Lung (tissue), 12 donors: Measurements from ENCODE around the gene MYO19. TPM values are rescaled to one million over a fixed set of nuclear protein-coding genes. Genes with fewer than 3 reads are reported as not detected.

Experiments used
- ATAC-seq: fragments of 200-7000 bp; cut with Tn5 transposase; one replicate; pipeline ENCODE4 v1.9.1; 2020; ENCODE audit warnings: moderate number of reproducible peaks; ENCODE audit not compliant: insufficient read depth, low FRiP score
- DNase-seq, 3 donors: peaks; one replicate each; pipeline ENCODE4 v3.0.0-alpha.2; 2013 to 2017
- H3K27ac ChIP-seq, 2 donors: one replicate each; pipeline ENCODE4 v1.5.1; 2013; ENCODE audit warnings: mild to moderate bottlenecking in 2 of 2, moderate library complexity in 2 of 2, control low read depth in 1 of 2, inconsistent platforms in 1 of 2, low read depth in 1 of 2, low read length in 1 of 2
- H3K27me3 ChIP-seq, 3 donors: one replicate each; pipeline ENCODE4 v1.5.1; 2013; ENCODE audit warnings: low read length in 2 of 3; ENCODE audit not compliant: control insufficient read depth in 3 of 3, insufficient read depth in 3 of 3
- H3K36me3 ChIP-seq, 4 donors: one replicate each; pipeline ENCODE4 v1.5.1; 2013; ENCODE audit warnings: low read length in 4 of 4, mild to moderate bottlenecking in 1 of 4, moderate library complexity in 1 of 4; ENCODE audit not compliant: control insufficient read depth in 4 of 4, insufficient read depth in 4 of 4
- H3K4me1 ChIP-seq, 5 donors: one replicate each; pipeline ENCODE4 v1.5.1; 2013; ENCODE audit warnings: low read length in 5 of 5, mild to moderate bottlenecking in 2 of 5, moderate library complexity in 1 of 5; ENCODE audit not compliant: control insufficient read depth in 5 of 5, insufficient read depth in 5 of 5
- H3K4me3 ChIP-seq: one replicate; pipeline ENCODE4 v1.5.1; 2013; ENCODE audit warnings: mild to moderate bottlenecking, control low read depth, moderate library complexity
- H3K9ac ChIP-seq, 2 donors: one replicate each; pipeline ENCODE4 v1.5.1; 2013; ENCODE audit warnings: low read length in 2 of 2, control low read depth in 1 of 2; ENCODE audit not compliant: insufficient read depth in 1 of 2
- H3K9me3 ChIP-seq, 4 donors: one replicate each; pipeline ENCODE4 v1.5.1; 2013; ENCODE audit warnings: low read length in 3 of 4, mild to moderate bottlenecking in 1 of 4, moderate library complexity in 1 of 4; ENCODE audit not compliant: control insufficient read depth in 4 of 4, insufficient read depth in 3 of 4
- WGBS, 2 donors: extraction: QIAGEN DNeasy Blood & Tissue Kit; methylation state at CpG; one replicate each; pipeline ENCODE4 v1.1.7; 2013; 5-methylcytosine and 5-hydroxymethylcytosine counted together
- polyA plus RNA-seq, 2 donors: library from polyadenylated mRNA; stranded (reverse); fragments of 200-250 nt; gene quantifications; one replicate each; pipeline ENCODE4 v1.2.1, GENCODE V29; 2013
- total RNA-seq, 2 donors: library from RNA; depleted of rRNA in 1 of 2; stranded (reverse); fragments of >200 nt in 1 of 2; gene quantifications; one replicate each; pipeline ENCODE4 v1.2.1, GENCODE V29; 2014 to 2021
- TF ChIP-seq, protein P1 (sequence below): IDR thresholded peaks from 2 replicates; pipeline ENCODE4 v1.5.1; 2012; ENCODE audit warnings: mild to moderate bottlenecking; ENCODE audit errors: control extremely low read depth, extremely low read depth
- donor health status: control.
- donor health status: control.
- donor health status: Bipolar disorder and iron deficiency.
- donor health status: healthy.
- donor health status: DM: yes; HTN: yes; CAD: no.

MYO19 gene
- total and polyA plus RNA-seq, 4 donors = 26.5 to 66.6 (median 35.0) TPM

DNA sequence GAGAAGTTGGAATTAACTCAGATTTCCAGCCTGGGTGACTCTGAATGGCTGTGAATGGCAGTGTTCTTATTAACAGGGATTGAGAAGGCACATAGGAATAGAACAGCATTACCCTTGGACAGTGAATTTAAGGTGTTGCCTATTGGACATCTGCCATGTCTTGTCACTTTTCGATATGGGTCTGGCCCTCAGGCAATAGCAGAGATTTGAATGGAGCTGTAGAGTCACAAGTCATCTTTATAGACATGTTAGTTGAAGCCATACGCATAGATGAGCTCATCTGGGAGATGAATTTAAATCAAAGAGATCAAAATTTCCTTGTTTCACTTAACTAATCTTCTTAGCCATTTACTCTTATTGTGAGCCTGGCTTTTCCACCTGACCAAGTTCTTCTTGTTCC, 42.1 kb upstream of the MYO19 start:
- Histone ChIP-seq H3K9me3 (no peaks in the 10 kb centered on the region), H3K9ac (no peak overlapping the region), H3K27ac (no peak overlapping the region), H3K4me1 (peaks cover 0 to 4% (median 0%) of the 10 kb centered on the region in 5 donors), H3K4me3 (no peak overlapping the region), H3K27me3 (no peaks in the 10 kb centered on the region), H3K36me3 (peaks cover 22 to 41% (median 31%) of the 10 kb centered on the region in 4 donors)
- no peak for ATAC-seq
- TF ChIP-seq, protein P1, sequence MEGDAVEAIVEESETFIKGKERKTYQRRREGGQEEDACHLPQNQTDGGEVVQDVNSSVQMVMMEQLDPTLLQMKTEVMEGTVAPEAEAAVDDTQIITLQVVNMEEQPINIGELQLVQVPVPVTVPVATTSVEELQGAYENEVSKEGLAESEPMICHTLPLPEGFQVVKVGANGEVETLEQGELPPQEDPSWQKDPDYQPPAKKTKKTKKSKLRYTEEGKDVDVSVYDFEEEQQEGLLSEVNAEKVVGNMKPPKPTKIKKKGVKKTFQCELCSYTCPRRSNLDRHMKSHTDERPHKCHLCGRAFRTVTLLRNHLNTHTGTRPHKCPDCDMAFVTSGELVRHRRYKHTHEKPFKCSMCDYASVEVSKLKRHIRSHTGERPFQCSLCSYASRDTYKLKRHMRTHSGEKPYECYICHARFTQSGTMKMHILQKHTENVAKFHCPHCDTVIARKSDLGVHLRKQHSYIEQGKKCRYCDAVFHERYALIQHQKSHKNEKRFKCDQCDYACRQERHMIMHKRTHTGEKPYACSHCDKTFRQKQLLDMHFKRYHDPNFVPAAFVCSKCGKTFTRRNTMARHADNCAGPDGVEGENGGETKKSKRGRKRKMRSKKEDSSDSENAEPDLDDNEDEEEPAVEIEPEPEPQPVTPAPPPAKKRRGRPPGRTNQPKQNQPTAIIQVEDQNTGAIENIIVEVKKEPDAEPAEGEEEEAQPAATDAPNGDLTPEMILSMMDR = no peak
- DNase-seq = no peak
- 93 to 95% methylated on average over 2 of the region's 2 CpGs for WGBS, 2 donors

- H3K9me3 ChIP-seq = no peaks in the 10 kb centered on the region
- H3K9ac ChIP-seq = no peak overlapping the region
- H3K4me3 ChIP-seq = no peak overlapping the region
- no peak overlapping the region for H3K27ac ChIP-seq
- no peaks in the 10 kb centered on the region for H3K27me3 ChIP-seq
- TF ChIP-seq, protein P1 = no peak
- WGBS, 2 donors = 95% methylated on average over 12 of the region's 12 CpGs
- DNase-seq = no peak
- peaks cover 0 to 4% (median 0%) of the 10 kb centered on the region in 5 donors for H3K4me1 ChIP-seq
- no peak for ATAC-seq
- peaks cover 18 to 41% (median 33%) of the 10 kb centered on the region in 4 donors for H3K36me3 ChIP-seq
Measured at GRCh38 chr17:36575028-36575427, 40.4 kb upstream of the MYO19 start.

GRCh38 chr17:36566081-36566480, 31.4 kb upstream of the MYO19 start:
- no peak for ATAC-seq
- no peak overlapping the region for H3K27ac ChIP-seq
- H3K27me3 ChIP-seq = no peaks in the 10 kb centered on the region
- H3K9ac ChIP-seq = no peak overlapping the region
- TF ChIP-seq, protein P1 = no peak
- DNase-seq = no peak
- H3K4me3 ChIP-seq = no peak overlapping the region
- 97 to 99% methylated on average over 4 of the region's 4 CpGs for WGBS, 2 donors
- H3K9me3 ChIP-seq = no peaks in the 10 kb centered on the region
- peaks cover 20 to 50% (median 28%) of the 10 kb centered on the region in 4 donors for H3K36me3 ChIP-seq
- H3K4me1 ChIP-seq = no peaks in the 10 kb centered on the region

- 83 to 92% methylated on average over 3 of the region's 3 CpGs for WGBS, 2 donors
- H3K4me1 ChIP-seq = peaks cover 0 to 8% (median 0%) of the 10 kb centered on the region in 5 donors
- TF ChIP-seq, protein P1 = no peak
Measured at GRCh38 chr17:36553459-36553858, 18.8 kb upstream of the MYO19 start.

More at GRCh38 chr17:36553459-36553858, 18.8 kb upstream of the MYO19 start:
- H3K36me3 ChIP-seq = peaks cover 14 to 24% (median 18%) of the 10 kb centered on the region in 4 donors
- ATAC-seq (no peak), DNase-seq (no peak)
- H3K4me3 ChIP-seq = no peak overlapping the region
- no peaks in the 10 kb centered on the region for H3K27me3 ChIP-seq
- H3K9me3 ChIP-seq = no peaks in the 10 kb centered on the region
- no peak overlapping the region for H3K9ac ChIP-seq
- H3K27ac ChIP-seq = no peak overlapping the region
